HUES64 (cell line): ENCODE results near the gene PCBP3.

Experiments
- H3K27ac ChIP-seq: 2 replicates; pipeline ENCODE4 v1.7.0; 2013; ENCODE audit warnings: low read depth, low read length, inconsistent platforms
- H3K27me3 ChIP-seq: 2 replicates; pipeline ENCODE4 v1.6.1; 2013; ENCODE audit warnings: mild to moderate bottlenecking, low read length; ENCODE audit not compliant: insufficient read depth
- H3K36me3 ChIP-seq: 2 replicates; pipeline ENCODE4 v1.6.1; 2013; ENCODE audit warnings: mild to moderate bottlenecking, low read length; ENCODE audit not compliant: insufficient read depth
- H3K4me1 ChIP-seq: 2 replicates; pipeline ENCODE4 v1.6.1; 2013; ENCODE audit warnings: mild to moderate bottlenecking, low read length, moderate library complexity; ENCODE audit not compliant: insufficient read depth
- H3K4me3 ChIP-seq: 2 replicates; pipeline ENCODE4 v1.5.1; 2013; ENCODE audit warnings: mild to moderate bottlenecking, low read length, moderate library complexity
- H3K9ac ChIP-seq: 2 replicates; pipeline ENCODE4 v1.6.1; 2013; ENCODE audit warnings: mild to moderate bottlenecking, low read depth, low read length
- H3K9me3 ChIP-seq: 2 replicates; pipeline ENCODE4 v1.6.1; 2013; ENCODE audit warnings: low read depth, low read length; ENCODE audit not compliant: insufficient read depth
- WGBS: fragments of 150-250, 120-280 bp; methylation state at CpG from one replicate; pipeline ENCODE4 v1.1.7; 2013; ENCODE audit warnings: missing lambda C conversion rate; 5-methylcytosine and 5-hydroxymethylcytosine counted together

Gene PCBP3

GRCh38 chr21:45863267-45863666 lies 219.7 kb downstream of the PCBP3 start:
- Histone ChIP-seq H3K9ac (no peak overlapping the region), H3K4me3 (no peak overlapping the region), H3K4me1 (no peaks in the 10 kb centered on the region), H3K27me3 (no peaks in the 10 kb centered on the region), H3K36me3 (no peaks in the 10 kb centered on the region), H3K9me3 (no peaks in the 10 kb centered on the region), H3K27ac (no peak overlapping the region)
- 92% methylated on average over 18 of the region's 18 CpGs for WGBS

- no peaks in the 10 kb centered on the region for H3K36me3 ChIP-seq
- 94% methylated on average over 19 of the region's 19 CpGs for WGBS
- H3K27me3 ChIP-seq, result no peaks in the 10 kb centered on the region
These were observed 220.2 kb downstream of the PCBP3 start for GRCh38 chr21:45863751-45864150.

GRCh38 chr21:45864436-45864835 lies 220.9 kb downstream of the PCBP3 start:
- H3K4me3 ChIP-seq, result no peak overlapping the region
- WGBS, result 92% methylated on average over 4 of the region's 5 CpGs
- H3K9ac ChIP-seq, result no peak overlapping the region
- H3K4me1 ChIP-seq, result no peaks in the 10 kb centered on the region
- H3K27ac ChIP-seq, result no peak overlapping the region
- H3K27me3 ChIP-seq, result no peaks in the 10 kb centered on the region
- H3K36me3 ChIP-seq, result no peaks in the 10 kb centered on the region
- H3K9me3 ChIP-seq, result no peaks in the 10 kb centered on the region

More at GRCh38 chr21:45863751-45864150, 220.2 kb downstream of the PCBP3 start:
- Histone ChIP-seq H3K9ac (no peak overlapping the region), H3K4me1 (no peaks in the 10 kb centered on the region), H3K27ac (no peak overlapping the region), H3K4me3 (no peak overlapping the region), H3K9me3 (no peaks in the 10 kb centered on the region)

GRCh38 chr21:45865106-45865835 lies 221.7 kb downstream of the PCBP3 start:
- Histone ChIP-seq H3K27ac (no peak overlapping the region), H3K36me3 (no peaks in the 10 kb centered on the region), H3K9me3 (no peaks in the 10 kb centered on the region), H3K4me3 (no peak overlapping the region), H3K4me1 (no peaks in the 10 kb centered on the region), H3K27me3 (no peaks in the 10 kb centered on the region), H3K9ac (no peak overlapping the region)
- WGBS, result 93% methylated on average over 27 of the region's 27 CpGs

- no peaks in the 10 kb centered on the region for H3K4me1 ChIP-seq
- no peak overlapping the region for H3K9ac ChIP-seq
- H3K36me3 ChIP-seq, result no peaks in the 10 kb centered on the region
- no peaks in the 10 kb centered on the region for H3K27me3 ChIP-seq
- H3K4me3 ChIP-seq, result no peak overlapping the region
- H3K27ac ChIP-seq, result no peak overlapping the region
- no peaks in the 10 kb centered on the region for H3K9me3 ChIP-seq
- WGBS, result 93% methylated on average over 11 of the region's 11 CpGs
These were observed 223.0 kb downstream of the PCBP3 start for GRCh38 chr21:45866551-45866950.

- H3K4me1 ChIP-seq, result no peaks in the 10 kb centered on the region
- no peak overlapping the region for H3K27ac ChIP-seq
- H3K9ac ChIP-seq, result no peak overlapping the region
- H3K27me3 ChIP-seq, result no peaks in the 10 kb centered on the region
- H3K36me3 ChIP-seq, result no peaks in the 10 kb centered on the region
- 96% methylated on average over 43 of the region's 43 CpGs for WGBS
- no peak overlapping the region for H3K4me3 ChIP-seq
- H3K9me3 ChIP-seq, result no peaks in the 10 kb centered on the region
These were observed 223.6 kb downstream of the PCBP3 start for GRCh38 chr21:45867041-45867666.

- no peak overlapping the region for H3K9ac ChIP-seq
- no peaks in the 10 kb centered on the region for H3K4me1 ChIP-seq
- H3K27me3 ChIP-seq, result no peaks in the 10 kb centered on the region
- H3K4me3 ChIP-seq, result no peak overlapping the region
- H3K27ac ChIP-seq, result no peak overlapping the region
- no peaks in the 10 kb centered on the region for H3K9me3 ChIP-seq
- no peaks in the 10 kb centered on the region for H3K36me3 ChIP-seq
- 97% methylated on average over 22 of the region's 22 CpGs for WGBS
These were observed 224.2 kb downstream of the PCBP3 start for GRCh38 chr21:45867671-45868081.

- no peaks in the 10 kb centered on the region for H3K9me3 ChIP-seq
- H3K4me3 ChIP-seq, result no peak overlapping the region
- no peaks in the 10 kb centered on the region for H3K36me3 ChIP-seq
- no peak overlapping the region for H3K9ac ChIP-seq
- no peaks in the 10 kb centered on the region for H3K4me1 ChIP-seq
- no peaks in the 10 kb centered on the region for H3K27me3 ChIP-seq
- 95% methylated on average over 17 of the region's 17 CpGs for WGBS
- no peak overlapping the region for H3K27ac ChIP-seq
These were observed 224.6 kb downstream of the PCBP3 start for GRCh38 chr21:45868086-45868485.

- 96% methylated on average over 22 of the region's 22 CpGs for WGBS
- H3K4me1 ChIP-seq, result no peaks in the 10 kb centered on the region
- no peaks in the 10 kb centered on the region for H3K36me3 ChIP-seq
- H3K27me3 ChIP-seq, result no peaks in the 10 kb centered on the region
- no peak overlapping the region for H3K27ac ChIP-seq
- H3K4me3 ChIP-seq, result no peak overlapping the region
- no peak overlapping the region for H3K9ac ChIP-seq
- no peaks in the 10 kb centered on the region for H3K9me3 ChIP-seq
These were observed 225.0 kb downstream of the PCBP3 start for GRCh38 chr21:45868488-45868887.

- H3K4me3 ChIP-seq, result no peak overlapping the region
- H3K27ac ChIP-seq, result no peak overlapping the region
- no peaks in the 10 kb centered on the region for H3K27me3 ChIP-seq
- H3K9me3 ChIP-seq, result no peaks in the 10 kb centered on the region
- H3K36me3 ChIP-seq, result no peaks in the 10 kb centered on the region
- H3K4me1 ChIP-seq, result no peaks in the 10 kb centered on the region
- no peak overlapping the region for H3K9ac ChIP-seq
- 90% methylated on average over 24 of the region's 24 CpGs for WGBS
These were observed 225.8 kb downstream of the PCBP3 start for GRCh38 chr21:45869121-45870007.

GRCh38 chr21:45870421-45870820 lies 226.9 kb downstream of the PCBP3 start:
- H3K9ac ChIP-seq, result no peak overlapping the region
- no peaks in the 10 kb centered on the region for H3K27me3 ChIP-seq
- no peaks in the 10 kb centered on the region for H3K9me3 ChIP-seq
- H3K36me3 ChIP-seq, result no peaks in the 10 kb centered on the region
- H3K4me3 ChIP-seq, result no peak overlapping the region
- 94% methylated on average over 12 of the region's 12 CpGs for WGBS
- no peaks in the 10 kb centered on the region for H3K4me1 ChIP-seq
- no peak overlapping the region for H3K27ac ChIP-seq
